MCF 10A (cell line): ENCODE results near the gene IL25. TPM values are rescaled to one million over a fixed set of nuclear protein-coding genes. Genes with fewer than 3 reads are reported as not detected.
"Not testable (repeated sequence)": the region's sequence is repeated elsewhere in the genome, so short reads cannot be mapped to it uniquely, and the experiment has no call there.

Experiments used
- BruUV-seq: library from RNA; stranded (reverse); fragments of 400-500 nt; replicated peaks from 2 replicates; lab custom pipeline; 2021; lab: Mats Ljungman, UMichigan
- CTCF ChIA-PET: fragments of 300-600 bp; sonication (Branson Sonifier 250); formaldehyde crosslinking; extraction: SDS; loops from one replicate; lab custom pipeline; 2021; ENCODE audit warnings: antibody characterized with exemption, inconsistent platforms; lab: Yijun Ruan, JAX
- POLR2A ChIA-PET: fragments of 300-600, 350-650 bp; sonication (Branson Sonifier 250); formaldehyde crosslinking; extraction: SDS; loops from one replicate; lab custom pipeline; 2020; ENCODE audit warnings: antibody characterized with exemption, inconsistent platforms; lab: Yijun Ruan, JAX
- DNase-seq: peaks from one replicate; pipeline ENCODE4 v3.0.0-alpha.2; 2018; ENCODE audit not compliant: unreplicated experiment
- H3K27ac Mint-ChIP-seq: one replicate; pipeline ENCODE4 v1.8.0; 2022; ENCODE audit warnings: mild to moderate bottlenecking, low read depth, mixed read lengths; ENCODE audit not compliant: unreplicated experiment
- H3K27me3 Mint-ChIP-seq: one replicate; pipeline ENCODE4 v1.8.0; 2022; ENCODE audit warnings: mixed read lengths; ENCODE audit not compliant: insufficient read depth, unreplicated experiment
- H3K36me3 Mint-ChIP-seq: one replicate; pipeline ENCODE4 v1.8.0; 2022; ENCODE audit warnings: mild to moderate bottlenecking, moderate library complexity, mixed read lengths; ENCODE audit not compliant: insufficient read depth, unreplicated experiment
- H3K4me1 Mint-ChIP-seq: one replicate; pipeline ENCODE4 v1.8.0; 2022; ENCODE audit warnings: mixed read lengths; ENCODE audit not compliant: insufficient read depth, unreplicated experiment
- H3K4me3 Mint-ChIP-seq: one replicate; pipeline ENCODE4 v1.8.0; 2022; ENCODE audit warnings: mild to moderate bottlenecking, moderate library complexity, mixed read lengths; ENCODE audit not compliant: unreplicated experiment
- H3K9me3 Mint-ChIP-seq: one replicate; pipeline ENCODE4 v1.8.0; 2022; ENCODE audit warnings: mixed read lengths; ENCODE audit not compliant: unreplicated experiment
- CTCF ChIP-seq: fragments of 200-600 bp; IDR thresholded peaks from one replicate; pipeline ENCODE4 v1.8.0; 2022; ENCODE audit warnings: antibody characterized with exemption, mild to moderate bottlenecking; ENCODE audit not compliant: unreplicated experiment
- intact Hi-C: fragments of 100-400 bp; cut with micrococcal nuclease; formaldehyde crosslinking; loops from 2 replicates; pipeline ENCODE4 v1.14.1; 2022
- total RNA-seq: library from RNA; stranded (reverse); gene quantifications from 2 replicates; pipeline ENCODE4 v1.2.3, GENCODE V29; 2022

Gene IL25
- total RNA-seq, 1 experiment from 2014 or later, result not detected

GRCh38 chr14:23388996-23389395 is 16.4 kb downstream of the IL25 start:
- H3K36me3 Mint-ChIP-seq, result no peaks in the 10 kb centered on the region
- CTCF ChIA-PET, result interaction anchor here (0.6 to 7.8 kb wide), 3 partner anchors 9 to 95 kb away, joined by 3 to 74 read pairs (median 3); no protein-coding TSS in a partner anchor
- intact Hi-C loops, result no loop called here
- TF ChIP-seq CTCF, result no peak
- H3K4me1 Mint-ChIP-seq, result no peaks in the 10 kb centered on the region
- H3K4me3 Mint-ChIP-seq, result no peak overlapping the region
- no peak for DNase-seq
- POLR2A ChIA-PET, result no interaction called here
- H3K9me3 Mint-ChIP-seq, result no peaks in the 10 kb centered on the region
- H3K27me3 Mint-ChIP-seq, result peaks cover 89% of the 10 kb centered on the region
- no peak overlapping the region for H3K27ac Mint-ChIP-seq
- no TSS peak for BruUV-seq

DNA sequence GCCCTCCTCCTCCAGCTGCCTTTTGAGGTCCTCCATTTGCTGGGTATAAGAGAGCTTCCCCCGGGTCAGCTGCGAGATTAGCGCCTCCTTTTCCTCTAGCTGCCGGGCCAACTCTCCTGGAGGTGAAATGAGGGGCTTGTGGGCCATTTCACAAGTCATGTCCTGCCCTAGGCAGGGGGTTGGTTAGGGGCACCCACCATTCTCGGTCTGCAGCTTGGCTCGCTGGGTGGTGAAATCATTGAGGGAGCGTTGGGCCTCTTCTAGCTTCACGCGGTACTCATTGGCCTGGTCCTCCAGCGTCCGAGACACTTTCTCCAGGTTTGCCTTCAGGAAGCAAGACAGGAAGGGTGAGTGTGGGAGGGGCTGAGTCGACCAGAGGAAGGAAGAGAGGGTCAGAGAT is 16.8 kb downstream of the IL25 start:
- BruUV-seq, result no TSS peak
- Mint-ChIP-seq H3K9me3 (no peaks in the 10 kb centered on the region), H3K36me3 (no peaks in the 10 kb centered on the region), H3K27me3 (peaks cover 88% of the 10 kb centered on the region), H3K4me3 (no peak overlapping the region), H3K27ac (no peak overlapping the region), H3K4me1 (no peaks in the 10 kb centered on the region)
- intact Hi-C loops, result no loop called here
- no peak for DNase-seq
- ChIA-PET POLR2A (no interaction called here), CTCF (interaction anchor here (0.6 to 7.8 kb wide), 2 partner anchors 9 to 95 kb away, joined by 3 to 74 read pairs; no protein-coding TSS in a partner anchor)
- TF ChIP-seq CTCF, result no peak

DNA sequence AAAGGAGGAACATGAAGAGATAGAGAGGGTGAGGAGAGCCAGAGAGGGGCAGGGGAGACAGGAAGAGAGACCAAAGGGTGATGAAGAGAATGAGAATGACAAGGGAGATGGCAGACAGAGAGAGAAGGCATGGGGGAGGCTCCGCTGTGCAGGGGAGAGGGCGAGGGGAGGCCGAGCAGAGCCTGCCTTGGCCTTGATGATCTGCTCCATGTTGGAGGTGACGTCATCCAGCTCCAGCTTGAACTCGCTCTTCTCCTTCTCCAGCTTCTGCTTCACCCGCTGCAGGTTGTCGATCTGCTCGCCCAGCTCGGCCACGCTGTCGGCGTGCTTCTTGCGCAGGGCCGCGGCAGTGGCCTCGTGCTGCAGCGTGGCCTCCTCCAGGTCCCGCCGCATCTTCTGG is 17.3 kb downstream of the IL25 start:
- H3K9me3 Mint-ChIP-seq, BruUV-seq, DNase-seq, H3K4me1 Mint-ChIP-seq, POLR2A ChIA-PET, intact Hi-C loops, H3K36me3 Mint-ChIP-seq, H3K4me3 Mint-ChIP-seq, H3K27ac Mint-ChIP-seq: not testable (repeated sequence)
- CTCF ChIA-PET, result interaction anchor here (7.8 kb wide), 1 partner anchor 10 kb away, joined by 74 read pairs; no protein-coding TSS in a partner anchor
- H3K27me3 Mint-ChIP-seq, result peaks cover 86% of the 10 kb centered on the region

DNA sequence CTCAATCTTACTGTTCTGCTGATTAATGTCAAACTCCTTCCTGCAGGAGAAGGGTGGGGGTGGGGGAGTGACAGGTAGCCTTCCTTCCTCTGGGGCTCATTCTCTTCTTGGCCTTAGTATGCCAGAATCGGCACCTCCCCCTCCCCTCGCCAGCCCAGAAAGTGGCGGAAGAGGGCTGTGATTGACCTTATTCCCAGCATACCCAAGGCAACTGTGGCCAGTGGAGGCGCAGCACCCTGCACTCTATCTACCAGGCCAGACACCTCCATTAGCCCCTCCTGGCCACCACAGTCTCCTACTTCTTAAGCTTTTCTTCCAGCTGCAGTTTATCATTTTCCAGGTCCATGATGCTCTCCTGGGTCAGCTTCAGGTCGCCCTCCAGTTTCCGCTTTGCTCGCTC is 20.0 kb downstream of the IL25 start:
- Mint-ChIP-seq H3K27me3 (peaks cover 69% of the 10 kb centered on the region), H3K4me1 (no peaks in the 10 kb centered on the region), H3K27ac (no peak overlapping the region), H3K9me3 (no peaks in the 10 kb centered on the region), H3K4me3 (no peak overlapping the region), H3K36me3 (no peaks in the 10 kb centered on the region)
- DNase-seq, result no peak
- CTCF ChIA-PET, result interaction anchor here (0.6 to 7.8 kb wide), 4 partner anchors 13 to 807 kb away, joined by 3 to 74 read pairs (median 3); no protein-coding TSS in a partner anchor
- TF ChIP-seq CTCF, result no peak
- POLR2A ChIA-PET, result no interaction called here
- BruUV-seq, result no TSS peak
- intact Hi-C loops, result no loop called here
